ENCODE results near the gene MITF.

GRCh38 chr3:69861556-69861955 is 122.3 kb downstream of the MITF start:
- TF ChIP-seq CTCF (IDR thresholded peaks at IDR 0.05; ENCODE audit: low read depth, low read length, poor library complexity, severe bottlenecking) = no peak
- TF ChIP-seq EZH2phosphoT487 (IDR thresholded peaks at IDR 0.05; ENCODE audit: borderline replicate concordance, low read length) = no peak
